HG02610 (cell line): ENCODE data around the gene ESPL1.
A peak's percentile ranks its signal among the peaks of the same experiment; 100 is the strongest.

Source experiments
- ATAC-seq: cut with Tn5 transposase; IDR thresholded peaks from one replicate; pipeline ENCODE4 v1.9.1; 2021; ENCODE audit warnings: mild to moderate bottlenecking, moderate library complexity; ENCODE audit not compliant: unreplicated experiment

ESPL1 gene

DNA sequence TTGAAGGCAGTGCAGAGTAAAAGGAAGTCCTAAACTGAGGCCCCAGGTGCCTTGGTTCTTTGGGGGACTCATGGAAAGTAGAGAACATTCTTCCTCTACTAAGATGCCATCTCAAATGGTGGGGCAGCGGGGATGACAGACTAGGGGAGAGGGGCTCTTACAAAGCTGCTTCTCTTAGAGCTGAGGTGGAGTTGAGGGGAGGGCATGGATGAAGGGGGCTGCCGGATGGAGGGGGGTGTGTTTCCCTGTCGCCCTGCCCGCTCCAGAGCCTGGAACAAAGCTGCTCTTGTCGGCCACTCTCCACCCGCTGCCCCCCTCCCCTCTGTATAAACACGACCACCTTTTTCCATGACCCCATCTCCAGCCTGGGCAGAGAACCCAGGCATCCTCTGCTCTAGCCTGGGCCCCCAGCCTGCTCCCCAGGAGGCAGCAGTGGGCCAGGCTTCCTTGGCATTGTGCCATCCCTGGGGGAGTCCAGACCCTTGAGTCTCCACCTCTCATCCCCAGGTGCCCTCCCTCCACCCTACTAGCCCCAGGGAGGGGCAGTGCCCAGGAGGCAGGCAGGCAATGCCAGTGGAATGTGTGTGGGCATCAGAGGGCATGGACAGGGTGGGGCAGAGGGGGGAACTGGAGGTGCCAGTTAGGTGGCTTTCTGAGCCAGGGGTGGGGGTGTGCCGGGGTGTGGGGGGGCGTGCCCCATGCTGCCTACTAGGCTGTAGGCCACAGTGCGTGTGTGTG is 37.8 kb upstream of the ESPL1 start:
- ATAC-seq, result no peak

DNA sequence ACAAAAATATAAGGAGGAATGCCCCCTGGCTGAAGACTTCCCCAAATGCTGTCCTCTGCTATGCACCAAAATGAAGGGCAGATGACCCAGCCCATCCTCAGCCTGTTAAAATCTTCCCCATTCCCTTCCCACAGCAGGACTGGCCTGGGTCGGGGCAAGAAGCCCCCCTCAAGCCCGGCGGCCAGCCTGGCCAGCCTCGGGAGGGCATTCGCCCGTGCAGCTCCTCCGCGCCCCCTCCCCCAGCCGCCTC is 36.5 kb upstream of the ESPL1 start:
- no peak for ATAC-seq

DNA sequence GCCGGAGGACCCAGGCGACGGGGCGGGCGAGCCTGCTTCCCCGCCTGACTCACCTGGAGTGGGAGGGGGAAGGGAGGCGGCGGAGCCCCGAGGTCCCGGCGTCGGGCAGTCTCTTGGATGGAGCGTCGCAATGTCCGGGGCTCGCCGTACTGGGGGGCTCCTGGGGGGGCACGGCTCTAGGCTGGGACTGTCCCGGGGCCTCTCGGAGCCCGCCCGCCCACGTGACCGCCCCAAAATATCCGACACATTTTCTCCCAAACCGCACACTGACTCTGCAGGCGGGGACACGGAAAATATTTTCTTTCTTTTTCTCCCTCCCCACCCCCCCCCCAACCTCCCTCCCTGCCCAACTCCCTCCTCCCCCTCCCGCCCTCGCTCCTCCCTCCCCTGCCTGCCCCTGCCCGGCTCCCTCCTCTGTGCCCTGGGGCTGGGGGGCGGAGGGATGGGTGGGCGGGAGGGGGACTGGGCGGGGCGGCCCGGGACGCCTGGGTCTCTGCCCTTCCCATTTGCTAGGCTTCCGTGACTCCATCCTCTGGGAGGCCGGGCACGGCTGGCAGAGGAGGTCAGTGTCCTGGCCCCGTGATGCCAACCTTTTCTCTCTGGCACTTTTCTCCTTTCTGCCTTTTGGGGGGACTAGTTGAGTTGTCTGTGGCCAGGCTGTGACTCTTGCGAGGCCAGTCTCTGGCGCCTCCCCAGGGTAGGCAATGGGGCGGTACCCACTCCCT is 36.0 kb upstream of the ESPL1 start, which contains the start of gene RARG:
TSS of gene RARG (minus strand) at position 289 of the 725 bp plus-strand sequence. CDS start 4,664 bp downstream, outside the sequence.
- ATAC-seq, result no peak

DNA sequence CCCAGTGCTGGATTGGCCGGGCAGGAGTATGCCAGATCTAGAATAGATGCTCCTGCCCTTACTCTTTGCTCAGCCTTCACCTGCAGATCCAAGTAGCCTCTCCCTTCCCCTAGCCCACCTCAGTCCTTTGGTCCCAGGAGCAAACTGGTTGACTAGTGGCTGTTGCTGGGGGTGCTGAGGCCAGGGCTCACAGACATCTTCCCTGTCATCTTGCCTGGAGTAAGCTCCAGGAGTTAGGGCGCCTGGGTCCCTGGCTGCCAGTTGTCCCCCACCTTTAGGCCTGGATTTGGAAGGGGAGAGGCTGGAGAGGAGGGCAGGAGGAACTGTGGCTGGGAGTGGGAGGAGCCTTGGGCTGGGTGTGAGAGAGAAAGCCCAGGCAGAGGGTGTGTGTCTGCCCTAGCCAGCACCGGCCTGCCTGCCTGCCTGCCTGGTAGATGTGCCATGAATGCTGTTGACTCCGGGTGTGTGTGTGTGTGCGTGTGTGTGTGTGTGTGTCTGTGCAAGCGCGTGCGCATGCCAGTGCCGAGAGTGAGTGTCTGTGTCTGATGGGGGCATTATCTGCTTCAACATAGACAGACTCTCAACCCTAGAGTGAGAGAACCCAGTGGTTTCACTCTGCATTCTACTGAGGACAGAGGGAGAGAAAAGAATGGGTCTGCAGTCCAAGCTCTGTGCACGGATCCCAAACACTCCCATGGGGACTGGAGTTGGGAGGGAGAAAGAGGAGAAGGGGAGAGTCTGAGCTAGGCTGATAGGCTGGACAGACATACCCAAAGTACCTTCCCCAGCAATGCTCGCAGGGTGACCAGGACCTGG is 35.2 kb upstream of the ESPL1 start:
- ATAC-seq, result no peak

DNA sequence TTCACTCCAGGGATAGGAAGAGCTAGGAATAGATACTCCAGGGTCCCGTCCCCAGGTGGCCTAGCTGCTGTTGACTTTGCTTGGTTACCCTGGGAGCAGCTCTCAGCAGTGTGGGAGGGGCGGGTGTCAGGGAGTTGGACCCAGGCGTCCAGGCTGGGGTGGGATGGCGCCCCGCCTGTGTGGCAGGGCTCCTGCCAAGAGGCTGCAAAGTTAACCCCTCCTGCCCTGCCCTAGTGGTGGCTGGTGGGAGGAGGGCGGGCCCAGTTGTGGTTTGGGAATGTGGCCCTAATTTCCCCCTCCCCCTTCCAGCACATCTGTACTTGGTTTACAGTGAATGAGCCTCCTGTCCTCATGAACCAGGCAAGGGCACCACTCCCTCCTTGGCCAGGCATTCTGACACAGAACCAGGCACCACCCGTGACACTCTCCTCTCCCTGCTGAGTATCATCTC is 34.4 kb upstream of the ESPL1 start:
- no peak for ATAC-seq

DNA sequence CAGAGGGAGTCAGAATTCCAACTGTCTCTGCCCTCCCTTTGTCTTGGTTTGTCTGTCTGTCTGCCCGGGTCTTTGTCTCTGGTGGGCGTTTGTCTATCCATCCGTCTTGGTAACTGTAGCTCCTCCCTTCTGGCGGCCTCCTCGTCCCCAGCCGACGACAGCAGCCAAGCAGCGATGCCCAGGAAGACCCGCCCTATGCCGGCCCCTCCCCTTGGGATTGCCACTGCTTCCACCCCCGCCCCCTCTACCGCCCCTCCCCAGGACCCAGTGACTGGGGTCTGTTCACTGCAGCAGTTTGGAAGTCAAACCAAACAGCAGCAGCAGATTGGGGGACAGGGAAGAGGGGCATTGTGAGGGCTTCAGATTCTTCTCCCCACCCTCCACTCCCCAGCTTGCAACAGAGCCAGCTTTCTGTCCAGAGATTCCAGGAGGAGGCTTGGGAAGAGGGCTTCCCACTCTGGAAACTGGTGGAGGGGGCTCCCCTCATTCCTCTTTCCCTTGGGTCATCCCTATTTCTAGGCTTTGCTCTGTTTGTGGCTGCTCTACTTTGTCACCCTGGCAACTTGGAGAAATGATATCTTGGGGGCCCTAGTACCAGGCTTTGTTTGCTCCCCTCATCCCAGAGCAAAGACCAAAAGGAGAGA is 33.7 kb upstream of the ESPL1 start:
- ATAC-seq, result no peak

DNA sequence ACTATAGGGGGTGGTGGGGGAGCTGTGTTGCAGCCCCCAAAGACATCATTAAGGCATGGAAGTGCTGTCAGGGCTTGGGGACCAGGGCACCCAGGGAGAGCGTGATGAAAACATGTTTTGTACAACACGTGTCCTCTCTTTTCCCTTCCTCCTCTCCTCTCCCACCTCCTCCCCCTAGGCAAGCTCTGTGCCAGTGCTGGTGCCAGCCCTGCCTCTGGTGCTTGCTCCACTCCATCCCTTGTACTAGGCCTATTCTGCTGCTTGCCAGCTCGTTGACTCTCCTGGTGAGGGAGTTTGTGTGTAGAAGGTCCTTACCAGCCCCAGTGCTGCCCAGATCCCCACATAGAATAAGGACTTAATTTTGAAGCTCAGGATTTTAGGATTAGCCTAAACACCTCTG is 32.9 kb upstream of the ESPL1 start:
- ATAC-seq, result no peak

DNA sequence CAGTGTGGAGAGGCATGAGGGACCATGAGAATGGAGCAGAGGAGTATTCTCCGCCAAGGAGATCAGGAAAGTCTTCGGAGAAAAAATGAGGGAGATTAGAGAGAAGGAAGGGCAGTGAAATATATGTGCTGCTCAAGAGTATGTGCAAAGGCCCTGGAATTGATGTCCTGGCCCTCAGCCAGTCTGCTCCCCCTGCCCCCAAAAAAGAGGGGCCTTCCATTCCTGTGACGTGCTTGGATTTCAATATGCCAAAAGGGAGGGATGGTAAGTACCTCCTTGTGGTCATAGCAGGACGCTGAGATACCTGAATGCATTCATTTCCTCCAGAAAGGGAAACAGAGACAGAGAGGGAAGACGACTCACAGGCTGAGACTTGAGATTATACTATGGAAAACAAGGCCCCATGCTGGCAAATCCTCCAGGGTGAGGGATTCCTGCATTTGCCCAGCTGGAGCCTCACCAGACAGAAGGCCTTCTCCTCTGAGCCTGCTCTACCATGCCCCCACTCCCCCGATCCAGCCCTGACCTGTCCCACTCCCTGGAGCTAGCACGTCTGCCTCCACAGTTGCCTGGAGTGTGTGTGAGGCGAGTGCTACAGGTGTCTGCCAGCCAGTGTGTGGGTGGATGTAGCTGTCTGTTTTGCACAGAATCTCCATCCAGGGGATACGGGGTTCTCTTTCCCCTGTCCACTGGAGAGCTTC is 32.2 kb upstream of the ESPL1 start:
- ATAC-seq, result no peak

DNA sequence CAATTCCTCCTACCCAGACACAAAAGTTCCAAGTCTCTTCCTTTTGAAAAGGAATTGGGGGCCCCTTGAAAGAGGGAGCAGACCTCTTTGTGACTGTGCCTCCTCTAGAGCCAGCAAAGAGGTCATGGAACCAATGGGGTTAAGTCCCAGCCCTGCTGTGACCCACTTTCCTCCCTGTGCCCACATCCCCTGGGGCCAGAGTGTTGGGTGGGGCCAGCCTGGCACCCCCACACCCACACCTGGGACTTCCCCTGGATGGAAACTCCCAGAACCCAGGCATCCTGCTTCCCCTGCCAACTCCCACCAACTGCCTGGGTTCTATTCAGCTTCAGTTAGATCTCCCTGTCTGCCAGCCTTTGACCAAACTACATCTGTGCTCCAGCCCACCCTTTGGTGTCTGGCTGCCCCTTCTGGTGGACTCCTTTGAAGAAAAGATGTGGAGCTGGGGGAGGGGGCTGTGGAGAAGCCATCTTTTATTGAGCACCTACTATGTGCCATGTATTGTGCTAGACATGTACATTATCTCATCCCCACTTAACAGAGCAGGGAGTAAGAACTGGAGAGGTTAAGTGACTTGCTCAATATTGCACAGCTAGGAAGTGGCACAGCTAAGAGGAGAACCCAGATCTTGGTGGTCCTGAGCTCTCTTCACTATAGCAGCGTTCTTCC is 31.5 kb upstream of the ESPL1 start:
- no peak for ATAC-seq

DNA sequence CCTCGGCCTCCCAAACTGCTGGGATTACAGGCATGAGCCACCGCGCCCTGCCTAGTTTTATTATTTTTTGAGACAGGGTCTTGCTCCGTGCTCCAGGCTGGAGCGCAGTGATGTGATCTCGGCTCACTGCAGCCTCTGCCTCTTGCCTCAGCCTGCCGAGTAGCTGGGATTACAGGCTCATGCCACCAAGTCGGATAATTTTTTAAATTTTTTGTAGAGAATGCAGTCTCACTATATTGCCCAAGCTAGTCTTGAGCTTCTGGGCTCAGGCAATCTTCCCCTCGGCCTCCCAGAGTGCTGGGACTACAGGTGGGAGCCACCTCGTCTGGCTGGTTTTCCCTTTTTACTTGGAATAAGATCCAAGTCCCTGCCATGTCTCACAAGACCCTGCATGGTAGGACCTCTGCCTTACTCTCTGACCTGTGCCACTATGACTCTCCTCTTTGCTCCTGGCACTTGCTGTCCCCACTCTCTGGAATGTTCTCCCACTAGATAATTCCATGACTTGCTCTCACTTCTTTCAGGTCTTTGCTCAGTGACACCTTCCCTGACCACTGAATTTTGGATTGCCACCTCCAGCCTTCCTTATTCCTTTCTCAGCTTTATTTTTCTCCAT is 28.3 kb upstream of the ESPL1 start:
- ATAC-seq, result no peak

DNA sequence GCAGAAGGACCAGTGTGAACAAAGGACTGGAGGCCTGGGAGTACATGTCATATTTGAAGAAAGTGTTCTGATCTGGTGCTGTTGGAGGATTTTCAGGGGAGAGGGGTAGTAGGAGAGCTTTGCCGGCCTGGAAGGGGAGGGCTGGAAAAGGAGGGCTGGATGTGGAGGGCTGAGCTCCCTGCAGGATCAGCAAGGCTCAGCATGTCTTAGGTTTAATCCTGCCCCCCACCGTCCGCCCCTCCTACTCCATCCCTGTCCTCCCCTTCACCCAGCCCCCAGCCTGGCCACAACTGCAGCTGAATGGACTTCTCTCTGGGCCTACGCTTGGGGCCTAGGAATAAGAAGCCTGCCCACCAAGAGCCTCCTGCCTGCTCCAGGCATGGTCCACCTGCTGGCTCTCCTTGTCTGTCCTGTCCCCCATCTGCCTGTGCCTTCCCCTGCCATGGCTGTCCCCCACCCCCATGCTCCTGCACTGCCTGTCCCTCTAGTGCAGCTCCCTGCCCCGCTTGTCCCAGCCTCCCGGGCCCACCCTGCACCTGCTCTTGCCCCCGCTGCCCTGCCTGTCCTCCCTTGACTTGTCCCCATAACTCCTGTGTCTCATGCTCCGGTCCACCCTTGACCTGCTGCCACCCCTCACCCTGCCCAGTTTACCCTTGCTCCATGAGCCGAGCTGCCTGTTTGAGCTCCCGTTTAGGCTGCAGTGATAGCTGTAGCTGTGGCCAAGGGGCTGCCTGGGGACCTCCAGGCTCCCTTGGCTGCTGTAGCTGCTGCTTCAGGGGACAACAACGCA is 26.3 kb upstream of the ESPL1 start:
- no peak for ATAC-seq

DNA sequence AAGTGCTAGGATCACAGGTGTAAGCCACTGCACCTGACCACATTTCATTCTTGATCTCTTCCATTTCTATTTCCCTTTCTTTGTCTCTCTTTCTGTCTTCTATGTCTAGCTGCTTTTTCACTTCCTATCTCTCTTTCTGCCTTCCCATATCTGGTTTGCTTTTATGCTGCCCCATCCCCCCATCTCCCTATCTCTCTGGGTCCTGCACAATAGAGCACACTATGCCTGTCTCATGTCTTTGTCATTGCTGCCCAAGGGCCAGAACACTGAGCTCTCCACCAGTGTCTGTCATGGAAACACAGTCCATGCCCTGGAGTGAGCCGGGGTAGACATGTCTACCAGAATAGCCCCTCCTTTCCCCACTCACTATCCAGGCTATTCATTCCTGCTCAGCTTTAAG is 23.8 kb upstream of the ESPL1 start:
- no peak for ATAC-seq

DNA sequence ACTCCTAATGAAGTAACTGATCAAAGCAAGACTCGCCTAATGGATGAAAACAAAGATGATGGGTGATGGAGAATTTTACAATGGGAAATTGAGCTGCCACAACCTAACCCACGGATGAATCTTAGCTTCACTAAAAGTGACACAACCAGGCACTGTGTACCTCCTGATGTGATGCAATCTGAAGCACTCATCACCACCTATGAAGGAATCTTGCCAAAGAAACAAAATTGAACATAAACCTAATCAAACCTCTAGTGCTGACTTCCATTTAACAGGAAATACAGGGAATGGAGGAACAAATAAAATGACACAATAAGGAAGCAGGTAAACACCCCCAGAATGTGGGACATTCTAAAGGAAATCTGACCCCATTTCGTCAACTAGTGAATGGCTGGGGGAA is 22.8 kb upstream of the ESPL1 start:
- no peak for ATAC-seq

DNA sequence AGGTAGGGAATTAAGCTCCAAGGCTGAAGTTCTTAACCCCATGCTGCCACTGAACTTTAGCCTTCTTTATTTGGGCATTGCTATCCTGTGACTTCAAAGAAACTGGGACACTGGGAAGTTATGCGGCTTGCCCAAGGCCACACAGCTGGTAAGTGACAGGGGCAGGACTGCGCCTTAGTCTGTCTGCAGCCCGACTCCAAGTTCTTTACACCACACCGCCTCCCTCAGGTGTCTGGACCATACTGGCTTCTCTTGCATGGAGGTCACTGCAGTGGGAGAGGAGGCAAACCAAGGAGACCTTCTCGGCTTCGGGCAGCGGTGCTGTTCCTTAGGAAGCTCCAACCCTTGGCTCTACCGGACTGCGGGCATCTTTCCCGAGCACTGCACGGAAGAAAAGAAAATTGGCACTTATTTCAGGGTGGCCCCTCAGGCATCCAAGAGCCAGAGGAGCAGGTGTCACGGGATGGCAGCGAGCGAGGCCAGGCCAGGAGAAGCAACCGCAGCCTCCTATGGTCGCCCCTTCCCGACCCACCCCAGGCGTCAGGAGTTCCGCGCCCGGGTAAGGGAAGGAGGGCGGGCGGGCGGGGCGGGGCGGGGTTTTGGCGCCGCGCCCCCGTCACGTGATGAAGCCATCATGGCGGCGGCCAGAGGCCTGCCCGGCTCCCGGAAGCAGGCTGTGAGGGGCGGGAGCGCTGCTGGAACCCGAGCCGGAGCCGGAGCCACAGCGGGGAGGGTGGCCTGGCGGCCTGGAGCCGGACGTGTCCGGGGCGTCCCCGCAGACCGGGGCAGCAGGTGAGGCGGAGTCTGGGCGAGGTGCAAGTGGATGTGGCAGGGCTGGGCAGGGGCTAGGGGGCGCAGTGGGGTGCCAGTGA is 16.4 kb upstream of the ESPL1 start:
- ATAC-seq, result peak; percentile 72

DNA sequence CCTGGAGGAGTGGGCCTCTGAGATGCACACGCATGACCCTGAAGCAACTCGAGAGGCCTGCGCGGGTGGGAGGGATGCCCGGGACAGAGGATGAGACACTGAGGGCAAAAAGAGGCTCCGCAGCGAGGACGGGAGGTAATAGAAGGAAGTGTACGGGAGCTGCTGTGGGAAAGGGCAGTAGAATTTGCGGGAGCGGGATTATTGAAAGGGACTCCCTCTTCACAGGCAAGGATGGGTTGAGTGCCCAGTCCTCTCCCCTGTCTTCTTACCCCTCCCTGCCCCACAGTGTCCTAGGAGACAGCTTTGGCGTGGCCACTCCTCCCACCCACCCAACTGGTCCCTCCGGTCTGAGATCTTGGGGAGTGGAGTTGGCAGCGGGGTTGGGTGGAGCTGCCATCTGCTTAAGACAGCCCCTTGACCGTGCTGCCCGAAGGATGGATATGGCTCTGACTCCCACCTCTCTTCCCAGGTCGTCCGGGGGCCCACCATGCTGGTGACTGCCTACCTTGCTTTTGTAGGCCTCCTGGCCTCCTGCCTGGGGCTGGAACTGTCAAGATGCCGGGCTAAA is 15.7 kb upstream of the ESPL1 start:
- ATAC-seq, result no peak

DNA sequence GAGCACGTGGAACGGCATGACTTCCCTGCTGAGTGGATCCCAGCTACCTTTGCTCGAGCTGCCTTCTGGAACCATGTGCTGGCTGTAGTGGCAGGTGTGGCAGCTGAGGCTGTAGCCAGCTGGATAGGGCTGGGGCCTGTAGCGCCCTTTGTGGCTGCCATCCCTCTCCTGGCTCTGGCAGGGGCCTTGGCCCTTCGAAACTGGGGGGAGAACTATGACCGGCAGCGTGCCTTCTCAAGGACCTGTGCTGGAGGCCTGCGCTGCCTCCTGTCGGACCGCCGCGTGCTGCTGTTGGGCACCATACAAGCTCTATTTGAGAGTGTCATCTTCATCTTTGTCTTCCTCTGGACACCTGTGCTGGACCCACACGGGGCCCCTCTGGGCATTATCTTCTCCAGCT is 14.8 kb upstream of the ESPL1 start:
- no peak for ATAC-seq

DNA sequence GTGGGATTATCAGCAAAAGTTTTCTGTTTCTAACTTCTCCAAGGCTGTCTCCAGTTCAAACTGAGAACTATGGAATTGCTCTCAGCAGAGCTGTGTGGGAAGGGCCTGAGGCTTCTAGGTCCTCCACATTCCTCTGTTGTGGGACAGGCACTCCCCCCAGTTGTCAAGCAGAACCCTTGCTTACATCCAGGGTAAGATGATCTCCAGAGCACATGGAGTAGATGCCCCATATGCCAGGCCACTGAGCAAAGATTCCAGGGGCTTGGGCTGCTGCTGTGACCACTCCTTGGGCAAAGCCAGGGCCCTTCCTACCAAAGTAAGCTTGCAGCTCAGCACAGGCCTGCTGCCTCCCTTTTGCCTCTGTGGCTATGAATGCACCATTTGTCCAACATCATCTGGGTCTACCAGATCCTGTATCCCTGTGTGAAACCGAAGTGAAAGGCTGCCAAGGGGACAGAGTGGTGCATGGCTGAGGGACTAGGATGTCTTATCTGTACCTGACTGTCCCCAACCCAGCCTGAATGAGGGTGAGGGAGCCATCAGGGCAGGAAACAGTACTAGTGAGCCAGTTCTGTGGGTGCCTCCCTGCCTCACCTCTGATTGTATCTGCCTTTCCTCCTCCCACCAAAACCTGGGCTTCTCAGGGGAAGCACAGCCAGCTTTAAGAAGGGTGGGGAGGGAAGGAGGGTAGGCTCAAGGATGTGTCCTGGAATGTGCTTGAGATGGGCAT is 13.1 kb upstream of the ESPL1 start:
- no peak for ATAC-seq
